Activated CD4-positive, alpha-beta T cell treated with anti-CD3 and anti-CD28 coated beads, Interleukin-2, amount 50 U/mL, for 1 hour (primary cell): ENCODE data around the gene MYLK.
"Not testable (repeated sequence)": the region's sequence is repeated elsewhere in the genome, so short reads cannot be mapped to it uniquely, and the experiment has no call there.

Experiments used
- DNase-seq: peaks from one replicate; pipeline ENCODE4 v3.0.0-alpha.2; 2020

The MYLK gene

GRCh38 chr3:123884203-123884831, at the start of gene MYLK:
TSS of gene MYLK (minus strand) at chr3:123884332. CDS start at chr3:123793841, 90,491 bp downstream.
- no peak for DNase-seq

- DNase-seq = no peak
Measured at GRCh38 chr3:123930445-123930844, 46.3 kb upstream of the MYLK start.

GRCh38 chr3:123929325-123929724, 45.2 kb upstream of the MYLK start:
- no peak for DNase-seq

- no peak for DNase-seq
Measured at GRCh38 chr3:123926396-123926795, 42.3 kb upstream of the MYLK start.

- no peak for DNase-seq
Measured at GRCh38 chr3:123920868-123921267, 36.7 kb upstream of the MYLK start.

GRCh38 chr3:123920383-123920782, 36.3 kb upstream of the MYLK start:
- DNase-seq = no peak

GRCh38 chr3:123919353-123919752, 35.2 kb upstream of the MYLK start:
- no peak for DNase-seq

- DNase-seq = no peak
Measured at GRCh38 chr3:123914829-123915228, 30.7 kb upstream of the MYLK start.

GRCh38 chr3:123909785-123910184, 25.7 kb upstream of the MYLK start:
- no peak for DNase-seq

- DNase-seq = no peak
Measured at GRCh38 chr3:123907720-123908119, 23.6 kb upstream of the MYLK start.

GRCh38 chr3:123899300-123899865, 15.3 kb upstream of the MYLK start:
- no peak for DNase-seq

- DNase-seq = no peak
Measured at GRCh38 chr3:123893012-123893411, 8.9 kb upstream of the MYLK start.

- DNase-seq = no peak
Measured at GRCh38 chr3:123892195-123892594, 8.1 kb upstream of the MYLK start.

GRCh38 chr3:123890991-123891390, 6.9 kb upstream of the MYLK start:
- DNase-seq = not testable (repeated sequence)

GRCh38 chr3:123890162-123890561, 6.0 kb upstream of the MYLK start:
- DNase-seq = not testable (repeated sequence)

- no peak for DNase-seq
Measured at GRCh38 chr3:123884993-123885392, 861 bp upstream of the MYLK start.

- no peak for DNase-seq
Measured at GRCh38 chr3:123883701-123884202, 380 bp downstream of the MYLK start.

- DNase-seq = no peak
Measured at GRCh38 chr3:123883111-123883510, 1.0 kb downstream of the MYLK start.

GRCh38 chr3:123881771-123882170, 2.4 kb downstream of the MYLK start:
- DNase-seq = no peak

- no peak for DNase-seq
Measured at GRCh38 chr3:123880998-123881561, 3.1 kb downstream of the MYLK start.

GRCh38 chr3:123878807-123879206, 5.3 kb downstream of the MYLK start:
- DNase-seq = no peak

- DNase-seq = no peak
Measured at GRCh38 chr3:123877965-123878364, 6.2 kb downstream of the MYLK start.

GRCh38 chr3:123877466-123877865, 6.7 kb downstream of the MYLK start:
- DNase-seq = no peak

- no peak for DNase-seq
Measured at GRCh38 chr3:123876858-123877257, 7.3 kb downstream of the MYLK start.

GRCh38 chr3:123872621-123873020, 11.5 kb downstream of the MYLK start:
- DNase-seq = no peak
